ENCODE data around the gene ARPC1B.

The ARPC1B gene

GRCh38 chr7:99369767-99370391 lies 4.7 kb upstream of the ARPC1B start:
- H3K9me2 ChIP-seq (replicated peaks; ENCODE audit: low read depth, low read length), result no peaks in the 10 kb centered on the region
- H3K27me3 ChIP-seq (ENCODE audit: insufficient read depth, low read length, poor library complexity, severe bottlenecking), result no peaks in the 10 kb centered on the region
- no peak overlapping the region for H3K4me3 ChIP-seq (ENCODE audit: low read length, poor library complexity, severe bottlenecking)
- H3K9me3 ChIP-seq (ENCODE audit: insufficient read depth, low read depth, low read length), result no peaks in the 10 kb centered on the region
- peaks cover 22% of the 10 kb centered on the region; the same call in 1 of the 2 replicates for H3K36me3 ChIP-seq (ENCODE audit: insufficient read depth, low read length)
- H3K4me1 ChIP-seq (ENCODE audit: insufficient read depth, low read length, poor library complexity, severe bottlenecking), result peaks cover 4% of the 10 kb centered on the region
- TF ChIP-seq, protein P1, sequence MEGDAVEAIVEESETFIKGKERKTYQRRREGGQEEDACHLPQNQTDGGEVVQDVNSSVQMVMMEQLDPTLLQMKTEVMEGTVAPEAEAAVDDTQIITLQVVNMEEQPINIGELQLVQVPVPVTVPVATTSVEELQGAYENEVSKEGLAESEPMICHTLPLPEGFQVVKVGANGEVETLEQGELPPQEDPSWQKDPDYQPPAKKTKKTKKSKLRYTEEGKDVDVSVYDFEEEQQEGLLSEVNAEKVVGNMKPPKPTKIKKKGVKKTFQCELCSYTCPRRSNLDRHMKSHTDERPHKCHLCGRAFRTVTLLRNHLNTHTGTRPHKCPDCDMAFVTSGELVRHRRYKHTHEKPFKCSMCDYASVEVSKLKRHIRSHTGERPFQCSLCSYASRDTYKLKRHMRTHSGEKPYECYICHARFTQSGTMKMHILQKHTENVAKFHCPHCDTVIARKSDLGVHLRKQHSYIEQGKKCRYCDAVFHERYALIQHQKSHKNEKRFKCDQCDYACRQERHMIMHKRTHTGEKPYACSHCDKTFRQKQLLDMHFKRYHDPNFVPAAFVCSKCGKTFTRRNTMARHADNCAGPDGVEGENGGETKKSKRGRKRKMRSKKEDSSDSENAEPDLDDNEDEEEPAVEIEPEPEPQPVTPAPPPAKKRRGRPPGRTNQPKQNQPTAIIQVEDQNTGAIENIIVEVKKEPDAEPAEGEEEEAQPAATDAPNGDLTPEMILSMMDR (conservative IDR thresholded peaks at IDR 0.05; ENCODE audit: low read length), result no peak
- TF ChIP-seq EZH2phosphoT487 (IDR thresholded peaks at IDR 0.05; ENCODE audit: borderline replicate concordance), result no peak
- peaks cover 3% of the 10 kb centered on the region for H4K20me1 ChIP-seq (ENCODE audit: insufficient read depth, low read length, poor library complexity, severe bottlenecking)
- H3F3A ChIP-seq (ENCODE audit: low read depth), result no peaks in the 10 kb centered on the region
- peaks cover 4% of the 10 kb centered on the region; the same call in 1 of the 2 replicates for H3K79me2 ChIP-seq (ENCODE audit: insufficient read depth, low read length)
- no peak overlapping the region for H3K9ac ChIP-seq (ENCODE audit: low read depth, low read length, poor library complexity, severe bottlenecking)
- no peak overlapping the region for H2AFZ ChIP-seq (ENCODE audit: low read length)
- H3K4me2 ChIP-seq (ENCODE audit: low read depth, low read length, poor library complexity, severe bottlenecking), result no peak overlapping the region

GRCh38 chr7:99371376-99371920 lies 3.1 kb upstream of the ARPC1B start:
- Histone ChIP-seq H3K4me3 (ENCODE audit: low read length, poor library complexity, severe bottlenecking) (no peak overlapping the region), H3K4me1 (ENCODE audit: insufficient read depth, low read length, poor library complexity, severe bottlenecking) (peaks cover 7% of the 10 kb centered on the region), H3K36me3 (ENCODE audit: insufficient read depth, low read length) (peaks cover 8% of the 10 kb centered on the region; the same call in 1 of the 2 replicates), H3K27me3 (ENCODE audit: insufficient read depth, low read length, poor library complexity, severe bottlenecking) (no peaks in the 10 kb centered on the region), H3F3A (ENCODE audit: low read depth) (no peaks in the 10 kb centered on the region), H4K20me1 (ENCODE audit: insufficient read depth, low read length, poor library complexity, severe bottlenecking) (peaks cover 16% of the 10 kb centered on the region), H3K79me2 (ENCODE audit: insufficient read depth, low read length) (peaks cover 20% of the 10 kb centered on the region), H3K9me2 (replicated peaks; ENCODE audit: low read depth, low read length) (no peaks in the 10 kb centered on the region), H3K9me3 (ENCODE audit: insufficient read depth, low read depth, low read length) (no peaks in the 10 kb centered on the region), H2AFZ (ENCODE audit: low read length) (no peak overlapping the region), H3K9ac (ENCODE audit: low read depth, low read length, poor library complexity, severe bottlenecking) (no peak overlapping the region), H3K4me2 (ENCODE audit: low read depth, low read length, poor library complexity, severe bottlenecking) (no peak overlapping the region)
- no peak for TF ChIP-seq EZH2phosphoT487 (IDR thresholded peaks at IDR 0.05; ENCODE audit: borderline replicate concordance)
- TF ChIP-seq, protein P1 (conservative IDR thresholded peaks at IDR 0.05; ENCODE audit: low read length), result no peak

- H3K4me1 ChIP-seq (ENCODE audit: insufficient read depth, low read length, poor library complexity, severe bottlenecking), result peaks cover 7% of the 10 kb centered on the region
- H3F3A ChIP-seq (ENCODE audit: low read depth), result no peaks in the 10 kb centered on the region
- H3K9ac ChIP-seq (ENCODE audit: low read depth, low read length, poor library complexity, severe bottlenecking), result no peak overlapping the region
- H3K27me3 ChIP-seq (ENCODE audit: insufficient read depth, low read length, poor library complexity, severe bottlenecking), result no peaks in the 10 kb centered on the region
- no peaks in the 10 kb centered on the region for H3K9me3 ChIP-seq (ENCODE audit: insufficient read depth, low read depth, low read length)
- no peak overlapping the region for H3K4me2 ChIP-seq (ENCODE audit: low read depth, low read length, poor library complexity, severe bottlenecking)
- TF ChIP-seq EZH2phosphoT487 (IDR thresholded peaks at IDR 0.05; ENCODE audit: borderline replicate concordance), result no peak
- TF ChIP-seq, protein P1 (conservative IDR thresholded peaks at IDR 0.05; ENCODE audit: low read length), result no peak
- H3K4me3 ChIP-seq (ENCODE audit: low read length, poor library complexity, severe bottlenecking), result no peak overlapping the region
- H3K36me3 ChIP-seq (ENCODE audit: insufficient read depth, low read length), result no peaks in the 10 kb centered on the region; the same call in 1 of the 2 replicates
- H2AFZ ChIP-seq (ENCODE audit: low read length), result no peak overlapping the region
- no peaks in the 10 kb centered on the region for H3K9me2 ChIP-seq (replicated peaks; ENCODE audit: low read depth, low read length)
- peaks cover 29% of the 10 kb centered on the region for H3K79me2 ChIP-seq (ENCODE audit: insufficient read depth, low read length)
- peaks cover 16% of the 10 kb centered on the region for H4K20me1 ChIP-seq (ENCODE audit: insufficient read depth, low read length, poor library complexity, severe bottlenecking)
Observed at GRCh38 chr7:99372275-99373090, 2.0 kb upstream of the ARPC1B start.
